Neuron (in vitro differentiated cells): ENCODE results near the gene CPNE6.

Experiments used
- H2AFZ ChIP-seq: one replicate; pipeline ENCODE4 v1.6.1; 2013; ENCODE audit warnings: low read depth, mild to moderate bottlenecking, inconsistent platforms, low read length, moderate library complexity
- H3K27me3 ChIP-seq: one replicate; pipeline ENCODE4 v1.6.1; 2013; ENCODE audit warnings: low read length; ENCODE audit not compliant: insufficient read depth
- H3K36me3 ChIP-seq: one replicate; pipeline ENCODE4 v1.6.1; 2013; ENCODE audit warnings: low read length; ENCODE audit not compliant: insufficient read depth
- H3K4me1 ChIP-seq: one replicate; pipeline ENCODE4 v1.6.1; 2013; ENCODE audit warnings: low read length; ENCODE audit not compliant: insufficient read depth
- H3K4me3 ChIP-seq: 2 replicates; pipeline ENCODE4 v1.5.1; 2013; ENCODE audit warnings: mild to moderate bottlenecking, low read length, moderate library complexity
- H3K9me3 ChIP-seq: one replicate; pipeline ENCODE4 v1.6.1; 2013; ENCODE audit warnings: low read length

The CPNE6 gene

GRCh38 chr14:24114532-24115421 is 43.4 kb downstream of the CPNE6 start, which contains the start of the genes DCAF11 and NRL:
TSS of gene DCAF11 (plus strand) at chr14:24114777. CDS start at chr14:24115595, 818 bp downstream.
TSS of gene NRL (minus strand) at chr14:24114949. CDS start at chr14:24082848, 32,101 bp downstream.
- H3K4me1 ChIP-seq = peaks cover 9% of the 10 kb centered on the region
- H3K9me3 ChIP-seq = no peaks in the 10 kb centered on the region
- H2AFZ ChIP-seq = peak within 1 kb of the TSS; percentile 81
- no peaks in the 10 kb centered on the region for H3K27me3 ChIP-seq
- peak within 1 kb of the TSS; percentile 84 for H3K4me3 ChIP-seq
- peaks cover 24% of the 10 kb centered on the region for H3K36me3 ChIP-seq

- peak overlapping the region; percentile 81 for H2AFZ ChIP-seq
- H3K27me3 ChIP-seq = no peaks in the 10 kb centered on the region
- peaks cover 9% of the 10 kb centered on the region for H3K4me1 ChIP-seq
- no peaks in the 10 kb centered on the region for H3K9me3 ChIP-seq
- peak overlapping the region; percentile 84 for H3K4me3 ChIP-seq
- H3K36me3 ChIP-seq = peaks cover 28% of the 10 kb centered on the region
Measured at GRCh38 chr14:24115422-24116127, 44.2 kb downstream of the CPNE6 start.

DNA sequence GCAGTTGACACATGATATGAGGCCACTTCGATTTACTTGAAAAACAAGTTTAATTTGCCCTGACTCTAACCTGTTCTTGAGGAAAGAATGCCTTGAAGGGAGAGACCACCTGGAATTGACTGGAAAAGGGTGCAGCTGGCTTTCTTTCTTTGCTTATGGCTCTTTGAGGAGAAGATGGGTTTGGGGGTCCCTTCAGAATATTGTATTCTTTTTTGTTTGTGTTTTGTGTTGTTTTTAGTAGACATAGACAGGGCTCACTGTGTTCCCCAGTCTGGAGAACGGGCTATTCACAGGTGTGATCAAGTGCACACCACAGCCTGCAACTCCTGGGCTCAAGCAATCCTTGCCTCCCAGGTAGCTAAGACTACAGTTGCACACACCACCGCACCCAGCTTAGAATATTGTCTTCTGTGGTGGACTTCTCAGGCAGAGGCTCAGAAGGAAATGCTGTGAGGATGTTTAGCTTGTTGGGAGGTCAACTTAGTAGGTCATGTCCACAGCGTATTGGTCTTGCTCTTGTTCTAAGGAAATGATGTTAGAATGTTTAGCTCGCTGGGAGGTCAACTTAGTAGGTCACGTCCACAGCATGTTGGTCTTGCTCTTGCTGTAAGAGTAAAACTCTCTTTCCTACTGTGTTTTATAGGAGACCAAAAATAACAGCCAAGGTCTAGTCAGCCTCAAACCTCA is 44.9 kb downstream of the CPNE6 start:
- H3K4me1 ChIP-seq = peaks cover 9% of the 10 kb centered on the region
- H3K27me3 ChIP-seq = no peaks in the 10 kb centered on the region
- H3K36me3 ChIP-seq = peaks cover 35% of the 10 kb centered on the region
- H3K9me3 ChIP-seq = no peaks in the 10 kb centered on the region
- no peak overlapping the region for H2AFZ ChIP-seq
- peak overlapping the region; percentile 84 for H3K4me3 ChIP-seq

DNA sequence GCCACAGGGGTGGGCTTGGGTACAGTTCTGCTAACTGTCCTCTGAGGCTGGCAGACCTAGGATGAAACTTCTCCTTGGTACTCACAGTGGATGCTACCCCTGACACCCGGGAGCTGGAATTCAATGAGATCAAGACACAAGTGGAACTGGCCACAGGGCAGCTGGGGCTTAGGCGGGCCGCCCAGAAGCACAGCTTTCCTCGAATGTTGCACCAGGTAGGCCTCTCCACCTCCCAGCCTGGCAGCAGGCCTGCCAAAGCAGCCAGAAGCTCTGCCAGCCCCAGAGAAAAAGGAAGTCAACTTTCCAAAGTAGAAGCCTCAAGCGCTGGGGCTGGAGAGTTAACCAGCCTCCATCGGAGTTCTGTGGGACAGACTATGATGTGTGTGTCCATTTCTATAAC is 45.8 kb downstream of the CPNE6 start:
- no peak overlapping the region for H3K4me3 ChIP-seq
- H3K9me3 ChIP-seq = no peaks in the 10 kb centered on the region
- peaks cover 9% of the 10 kb centered on the region for H3K4me1 ChIP-seq
- no peak overlapping the region for H2AFZ ChIP-seq
- H3K36me3 ChIP-seq = peaks cover 42% of the 10 kb centered on the region
- H3K27me3 ChIP-seq = no peaks in the 10 kb centered on the region

- Histone ChIP-seq H3K36me3 (peaks cover 57% of the 10 kb centered on the region), H2AFZ (no peak overlapping the region)
Measured at GRCh38 chr14:24119691-24120090, 48.3 kb downstream of the CPNE6 start.

GRCh38 chr14:24121210-24121609 is 49.8 kb downstream of the CPNE6 start:
- Histone ChIP-seq H3K27me3 (no peaks in the 10 kb centered on the region), H3K36me3 (peaks cover 57% of the 10 kb centered on the region), H2AFZ (no peak overlapping the region), H3K4me1 (peaks cover under 1% of the 10 kb centered on the region), H3K4me3 (no peak overlapping the region), H3K9me3 (no peaks in the 10 kb centered on the region)

More at GRCh38 chr14:24119691-24120090, 48.3 kb downstream of the CPNE6 start:
- no peaks in the 10 kb centered on the region for H3K9me3 ChIP-seq
- peaks cover 9% of the 10 kb centered on the region for H3K4me1 ChIP-seq
- no peaks in the 10 kb centered on the region for H3K27me3 ChIP-seq
- H3K4me3 ChIP-seq = no peak overlapping the region

- no peak overlapping the region for H3K4me3 ChIP-seq
- H2AFZ ChIP-seq = no peak overlapping the region
- no peaks in the 10 kb centered on the region for H3K9me3 ChIP-seq
- peaks cover 57% of the 10 kb centered on the region for H3K36me3 ChIP-seq
- H3K27me3 ChIP-seq = no peaks in the 10 kb centered on the region
- H3K4me1 ChIP-seq = no peaks in the 10 kb centered on the region
Measured at GRCh38 chr14:24122416-24122815, 51.1 kb downstream of the CPNE6 start.

- Histone ChIP-seq H3K4me1 (no peaks in the 10 kb centered on the region), H2AFZ (no peak overlapping the region), H3K9me3 (no peaks in the 10 kb centered on the region), H3K4me3 (no peak overlapping the region), H3K27me3 (no peaks in the 10 kb centered on the region), H3K36me3 (peaks cover 52% of the 10 kb centered on the region)
Measured at GRCh38 chr14:24122898-24123297, 51.5 kb downstream of the CPNE6 start.

DNA sequence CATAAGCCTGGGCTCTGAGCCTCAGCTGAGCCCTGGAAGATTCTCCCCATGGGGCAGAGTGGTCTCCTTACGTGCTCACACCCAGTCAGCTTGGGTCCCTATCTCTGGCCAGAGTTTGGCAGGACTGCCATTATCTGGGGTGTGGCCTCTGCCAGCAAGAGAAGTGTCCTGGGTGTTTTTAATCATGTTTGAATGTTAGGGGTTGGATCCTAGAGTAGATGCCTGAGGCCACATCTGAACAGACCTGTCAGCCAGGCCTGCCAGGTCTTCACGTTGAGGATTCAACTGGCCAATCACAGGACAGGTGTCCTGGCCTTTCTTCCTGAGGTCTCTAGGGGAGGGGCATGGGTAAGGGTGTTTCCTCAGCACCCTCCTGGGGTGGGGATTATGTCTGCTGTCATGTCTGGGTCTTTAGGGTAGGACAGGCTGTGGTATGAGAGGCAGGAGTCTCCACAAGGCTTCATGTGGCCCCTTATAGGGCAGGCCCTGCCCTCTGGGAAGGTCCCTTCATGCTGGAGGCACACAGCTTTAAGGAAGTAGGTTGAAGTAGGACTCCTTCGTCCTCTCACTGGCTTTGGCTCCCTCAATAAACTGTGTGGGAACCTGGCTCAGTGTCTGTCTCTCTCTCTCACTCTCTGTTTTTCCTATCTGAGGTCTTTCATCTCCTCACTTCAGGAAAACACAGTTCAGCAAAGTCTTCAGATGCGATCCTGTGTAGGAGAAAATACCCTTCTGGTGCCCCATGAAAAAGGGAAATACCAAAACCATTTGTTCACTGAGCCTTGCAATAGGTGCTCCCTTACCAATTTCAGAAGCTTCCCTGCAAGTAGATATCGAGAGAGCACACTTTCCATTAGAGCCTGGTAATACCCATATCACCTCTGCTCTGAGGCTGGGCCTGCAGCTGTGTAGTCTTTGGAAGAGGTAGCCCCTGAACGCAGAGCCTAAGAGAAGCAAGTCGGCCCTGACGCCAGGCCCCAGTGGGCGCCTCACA is 52.4 kb downstream of the CPNE6 start:
- Histone ChIP-seq H3K9me3 (no peaks in the 10 kb centered on the region), H3K36me3 (peaks cover 44% of the 10 kb centered on the region), H3K4me1 (no peaks in the 10 kb centered on the region), H3K27me3 (no peaks in the 10 kb centered on the region), H2AFZ (no peak overlapping the region), H3K4me3 (no peak overlapping the region)

GRCh38 chr14:24126939-24127338 is 55.6 kb downstream of the CPNE6 start:
- Histone ChIP-seq H2AFZ (no peak overlapping the region), H3K9me3 (no peaks in the 10 kb centered on the region), H3K4me1 (no peaks in the 10 kb centered on the region), H3K27me3 (no peaks in the 10 kb centered on the region), H3K36me3 (peaks cover 16% of the 10 kb centered on the region), H3K4me3 (no peak overlapping the region)

DNA sequence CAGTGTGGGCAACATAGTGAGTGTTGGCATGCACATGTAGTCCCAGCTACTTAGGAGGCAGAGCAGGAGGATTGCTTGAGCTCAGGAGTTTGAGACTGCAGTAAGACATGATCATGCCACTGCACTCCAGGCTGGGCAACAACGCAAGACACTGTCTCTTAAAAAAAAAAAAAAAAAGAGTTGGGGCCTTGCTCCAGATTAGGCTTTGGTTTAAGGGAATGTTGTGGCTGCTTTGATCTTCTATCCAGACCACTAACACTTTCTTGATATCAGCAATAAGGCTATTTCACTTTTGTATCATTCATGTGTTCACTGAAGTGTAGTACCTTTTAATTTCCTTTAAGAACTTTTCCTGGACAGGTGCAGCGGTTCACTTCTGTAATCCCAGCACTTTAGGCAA is 56.3 kb downstream of the CPNE6 start:
- Histone ChIP-seq H3K27me3 (no peaks in the 10 kb centered on the region), H2AFZ (no peak overlapping the region), H3K9me3 (no peaks in the 10 kb centered on the region)

More for the DNA sequence above, 56.3 kb downstream of the CPNE6 start:
- no peak overlapping the region for H3K4me3 ChIP-seq
- H3K4me1 ChIP-seq = no peaks in the 10 kb centered on the region
- peaks cover 13% of the 10 kb centered on the region for H3K36me3 ChIP-seq
